ENCODE data around the gene DHH.
"Not testable (repeated sequence)": the region's sequence is repeated elsewhere in the genome, so short reads cannot be mapped to it uniquely, and the experiment has no call there.

DHH gene

GRCh38 chr12:49094160-49094974 is at the start of gene DHH:
DHH (minus strand) TSS chr12:49094801; CDS start chr12:49094512, 289 bp downstream.
- Mint-ChIP-seq H3K4me1 (peaks cover 41% of the 10 kb centered on the region), H3K27ac (no peak within 1 kb of the TSS), H3K27me3 (peaks cover 54% of the 10 kb centered on the region), H3K9me3 (no peaks in the 10 kb centered on the region), H3K4me3 (peak within 1 kb of the TSS; percentile 29), H3K36me3 (ENCODE audit: low read depth) (peaks cover 5% of the 10 kb centered on the region)
- DNase-seq: no peak
- ATAC-seq: no peak

GRCh38 chr12:49144384-49144783 is 49.8 kb upstream of the DHH start:
- H3K27me3 Mint-ChIP-seq: no peaks in the 10 kb centered on the region
- no peak overlapping the region for H3K27ac Mint-ChIP-seq
- ATAC-seq (no peak), DNase-seq (no peak)
- no peaks in the 10 kb centered on the region for H3K9me3 Mint-ChIP-seq
- H3K36me3 Mint-ChIP-seq (ENCODE audit: low read depth): peaks cover 3% of the 10 kb centered on the region
- peaks cover 3% of the 10 kb centered on the region for H3K4me1 Mint-ChIP-seq
- H3K4me3 Mint-ChIP-seq: no peak overlapping the region

- H3K4me3 Mint-ChIP-seq: no peak overlapping the region
- DNase-seq (no peak), ATAC-seq (no peak)
- H3K9me3 Mint-ChIP-seq: no peaks in the 10 kb centered on the region
- H3K27ac Mint-ChIP-seq: no peak overlapping the region
- H3K36me3 Mint-ChIP-seq (ENCODE audit: low read depth): peaks cover 3% of the 10 kb centered on the region
- no peaks in the 10 kb centered on the region for H3K27me3 Mint-ChIP-seq
- peaks cover 9% of the 10 kb centered on the region for H3K4me1 Mint-ChIP-seq
Observed at GRCh38 chr12:49138999-49139398, 44.4 kb upstream of the DHH start.

GRCh38 chr12:49138587-49138986 is 44.0 kb upstream of the DHH start:
- H3K4me3 Mint-ChIP-seq: no peak overlapping the region
- DNase-seq (no peak), ATAC-seq (no peak)
- H3K27me3 Mint-ChIP-seq: no peaks in the 10 kb centered on the region
- H3K36me3 Mint-ChIP-seq (ENCODE audit: low read depth): peaks cover 3% of the 10 kb centered on the region
- H3K9me3 Mint-ChIP-seq: no peaks in the 10 kb centered on the region
- H3K27ac Mint-ChIP-seq: no peak overlapping the region
- peaks cover 12% of the 10 kb centered on the region for H3K4me1 Mint-ChIP-seq

- Mint-ChIP-seq H3K27me3 (no peaks in the 10 kb centered on the region), H3K27ac (no peak overlapping the region), H3K36me3 (ENCODE audit: low read depth) (peaks cover 3% of the 10 kb centered on the region), H3K9me3 (no peaks in the 10 kb centered on the region), H3K4me1 (peaks cover 23% of the 10 kb centered on the region), H3K4me3 (no peak overlapping the region)
- DNase-seq (no peak), ATAC-seq (no peak)
Observed at GRCh38 chr12:49137476-49137875, 42.9 kb upstream of the DHH start.

GRCh38 chr12:49136997-49137396 is 42.4 kb upstream of the DHH start:
- not testable (repeated sequence) for H3K9me3 Mint-ChIP-seq; H3K4me3 Mint-ChIP-seq; H3K27ac Mint-ChIP-seq; DNase-seq; ATAC-seq; H3K27me3 Mint-ChIP-seq; H3K36me3 Mint-ChIP-seq (ENCODE audit: low read depth)
- H3K4me1 Mint-ChIP-seq: peaks cover 26% of the 10 kb centered on the region

- H3K4me3 Mint-ChIP-seq: peak overlapping the region; percentile 26
- peaks cover 29% of the 10 kb centered on the region for H3K36me3 Mint-ChIP-seq (ENCODE audit: low read depth)
- H3K27ac Mint-ChIP-seq: no peak overlapping the region
- ATAC-seq (no peak), DNase-seq (no peak)
- no peaks in the 10 kb centered on the region for H3K9me3 Mint-ChIP-seq
- peaks cover 45% of the 10 kb centered on the region for H3K4me1 Mint-ChIP-seq
- H3K27me3 Mint-ChIP-seq: peaks cover 3% of the 10 kb centered on the region
Observed at GRCh38 chr12:49133590-49133989, 39.0 kb upstream of the DHH start.

GRCh38 chr12:49133014-49133413 is 38.4 kb upstream of the DHH start:
- H3K4me1 Mint-ChIP-seq: peaks cover 45% of the 10 kb centered on the region
- peaks cover 3% of the 10 kb centered on the region for H3K27me3 Mint-ChIP-seq
- H3K27ac Mint-ChIP-seq: no peak overlapping the region
- DNase-seq (no peak), ATAC-seq (no peak)
- H3K9me3 Mint-ChIP-seq: no peaks in the 10 kb centered on the region
- peaks cover 32% of the 10 kb centered on the region for H3K36me3 Mint-ChIP-seq (ENCODE audit: low read depth)
- peak overlapping the region; percentile 99 for H3K4me3 Mint-ChIP-seq

GRCh38 chr12:49131894-49132461 is 37.4 kb upstream of the DHH start:
- H3K36me3 Mint-ChIP-seq (ENCODE audit: low read depth): peaks cover 43% of the 10 kb centered on the region

GRCh38 chr12:49131051-49131893 is 36.7 kb upstream of the DHH start, which contains the start of gene TUBA1B:
TUBA1B (minus strand) TSS chr12:49131395; CDS start chr12:49131300, 95 bp downstream.
- H3K9me3 Mint-ChIP-seq: no peaks in the 10 kb centered on the region
- peaks cover 54% of the 10 kb centered on the region for H3K4me1 Mint-ChIP-seq
- DNase-seq: peak; percentile 93
- peak; percentile 83 for ATAC-seq
- H3K27ac Mint-ChIP-seq: peak within 1 kb of the TSS; percentile 99
- peak within 1 kb of the TSS; percentile 99 for H3K4me3 Mint-ChIP-seq
- peaks cover 47% of the 10 kb centered on the region for H3K36me3 Mint-ChIP-seq (ENCODE audit: low read depth)
- peaks cover 3% of the 10 kb centered on the region for H3K27me3 Mint-ChIP-seq

More at GRCh38 chr12:49131894-49132461, 37.4 kb upstream of the DHH start:
- ATAC-seq (no peak), DNase-seq (no peak)
- H3K4me3 Mint-ChIP-seq: peak overlapping the region; percentile 99
- no peaks in the 10 kb centered on the region for H3K9me3 Mint-ChIP-seq
- peaks cover 3% of the 10 kb centered on the region for H3K27me3 Mint-ChIP-seq
- H3K4me1 Mint-ChIP-seq: peaks cover 53% of the 10 kb centered on the region
- peak overlapping the region; percentile 89 for H3K27ac Mint-ChIP-seq

- DNase-seq (peak; percentile 94), ATAC-seq (peak; percentile 65)
- H3K4me1 Mint-ChIP-seq: peaks cover 54% of the 10 kb centered on the region
- no peaks in the 10 kb centered on the region for H3K9me3 Mint-ChIP-seq
- H3K36me3 Mint-ChIP-seq (ENCODE audit: low read depth): peaks cover 47% of the 10 kb centered on the region
- peaks cover 3% of the 10 kb centered on the region for H3K27me3 Mint-ChIP-seq
- peak overlapping the region; percentile 99 for H3K4me3 Mint-ChIP-seq
- H3K27ac Mint-ChIP-seq: peak overlapping the region; percentile 99
Observed at GRCh38 chr12:49130151-49131050, 35.8 kb upstream of the DHH start.

- Mint-ChIP-seq H3K4me1 (peaks cover 54% of the 10 kb centered on the region), H3K36me3 (ENCODE audit: low read depth) (peaks cover 47% of the 10 kb centered on the region), H3K9me3 (no peaks in the 10 kb centered on the region), H3K27me3 (peaks cover 3% of the 10 kb centered on the region), H3K27ac (peak overlapping the region; percentile 99), H3K4me3 (peak overlapping the region; percentile 99)
- peak; percentile 10 for DNase-seq
- ATAC-seq: no peak
Observed at GRCh38 chr12:49129332-49130150, 34.9 kb upstream of the DHH start.

GRCh38 chr12:49127971-49128370 is 33.4 kb upstream of the DHH start:
- not testable (repeated sequence) for ATAC-seq
- H3K4me3 Mint-ChIP-seq: peak overlapping the region; percentile 60

More at GRCh38 chr12:49127971-49128370, 33.4 kb upstream of the DHH start:
- Mint-ChIP-seq H3K27ac (peak overlapping the region; percentile 73), H3K4me1 (peaks cover 43% of the 10 kb centered on the region), H3K36me3 (ENCODE audit: low read depth) (peaks cover 47% of the 10 kb centered on the region)
- not testable (repeated sequence) for H3K27me3 Mint-ChIP-seq, H3K9me3 Mint-ChIP-seq, DNase-seq
